GM12878 (cell line): ENCODE measurements around the gene FAM184B. TPM values are rescaled to one million over a fixed set of nuclear protein-coding genes. Genes with fewer than 3 reads are reported as not detected.

Experiments used
- ATAC-seq: fragments of 200-7000 bp; cut with Tn5 transposase; 3 replicates; pipeline ENCODE4 v1.9.1; 2020; ENCODE audit warnings: mild to moderate bottlenecking, moderate library complexity
- BruUV-seq: library from RNA; stranded (reverse); fragments of 400-500 nt; replicated peaks from 2 replicates; lab custom pipeline; 2021; lab: Mats Ljungman, UMichigan
- CTCF ChIA-PET: fragments of 300-600 bp; sonication (Branson Sonifier 250); formaldehyde crosslinking; extraction: SDS; loops from one replicate; lab custom pipeline; 2021; ENCODE audit warnings: inconsistent platforms; lab: Yijun Ruan, JAX
- POLR2A ChIA-PET: fragments of 350-600 bp; formaldehyde crosslinking; extraction: SDS; loops from one replicate; lab custom pipeline; 2021; ENCODE audit warnings: inconsistent platforms; lab: Charles Lee
- RAD21 ChIA-PET: fragments of 300-600 bp; sonication (Branson Sonifier 250); formaldehyde crosslinking; loops from one replicate; lab custom pipeline; 2023; ENCODE audit warnings: antibody characterized with exemption; ENCODE audit not compliant: unreplicated experiment; lab: Charles Lee
- SMC1A ChIA-PET: fragments of 300-600 bp; sonication (Branson Sonifier 250); formaldehyde crosslinking; loops from one replicate; lab custom pipeline; 2023; ENCODE audit not compliant: unreplicated experiment, uncharacterized antibody; lab: Charles Lee
- DNase-seq: peaks from one replicate; pipeline ENCODE4 v3.0.0-alpha.2; 2011; ENCODE audit warnings: low read depth, low spot score
- FAIRE-seq: peaks from 3 replicates; lab custom pipeline; 2011; peaks lifted over from hg19 to GRCh38; lab: Jason Lieb, UNC
- H2AFZ ChIP-seq: 2 replicates; pipeline ENCODE4 v1.6.0; 2011; ENCODE audit warnings: low read depth, low read length, control low read depth; ENCODE audit not compliant: control insufficient read depth
- H3K27ac ChIP-seq: 2 replicates; pipeline ENCODE4 v1.5.1; 2011; ENCODE audit warnings: control low read depth; ENCODE audit not compliant: control insufficient read depth, insufficient read depth
- H3K27me3 ChIP-seq, 2 experiments: replicated peaks in 1 of 2; 2 replicates each; pipeline versions ENCODE4 v1.6.0 to v1.6.1; 2011; ENCODE audit warnings: low read length in 1 of 2; ENCODE audit not compliant: control insufficient read depth in 2 of 2, insufficient read depth in 2 of 2
- H3K36me3 ChIP-seq, 2 experiments: 2 replicates each; pipeline ENCODE4 v1.5.1; 2011; ENCODE audit warnings: low read length in 1 of 2; ENCODE audit not compliant: control insufficient read depth in 2 of 2, insufficient read depth in 2 of 2
- H3K4me1 ChIP-seq: 2 replicates; pipeline ENCODE4 v1.6.1; 2011; ENCODE audit warnings: mild to moderate bottlenecking, low read length, moderate library complexity, mixed read lengths; ENCODE audit not compliant: control insufficient read depth, insufficient read depth
- H3K4me2 ChIP-seq: 2 replicates; pipeline ENCODE4 v1.6.0; 2011; ENCODE audit warnings: control low read depth; ENCODE audit not compliant: control insufficient read depth, insufficient read depth
- H3K4me3 ChIP-seq: fragments of 200-600 bp; sonication (generic); 2 replicates; pipeline ENCODE4 v1.5.1; 2016
- H3K79me2 ChIP-seq: 2 replicates; pipeline ENCODE4 v1.6.0; 2011; ENCODE audit warnings: low read length; ENCODE audit not compliant: control insufficient read depth, insufficient read depth
- H3K9ac ChIP-seq: 2 replicates; pipeline ENCODE4 v1.8.0; 2011; ENCODE audit warnings: low read length, control low read depth, mixed read lengths; ENCODE audit not compliant: control insufficient read depth, insufficient read depth
- H3K9me3 ChIP-seq: replicated peaks from 3 replicates; pipeline ENCODE4 v1.5.1; 2011; ENCODE audit warnings: mild to moderate bottlenecking, low read length; ENCODE audit not compliant: control insufficient read depth, insufficient read depth
- H4K20me1 ChIP-seq: 2 replicates; pipeline ENCODE4 v1.6.0; 2011; ENCODE audit not compliant: control insufficient read depth, insufficient read depth
- BMI1 ChIP-seq: fragments of 450-650 bp; IDR thresholded peaks from 2 replicates; pipeline ENCODE4 v1.6.1; 2016; ENCODE audit warnings: mild to moderate bottlenecking, moderate library complexity, borderline replicate concordance
- CBX3 ChIP-seq: fragments of 200-600 bp; sonication (generic); IDR thresholded peaks from 2 replicates; pipeline ENCODE4 v1.6.1; 2016; ENCODE audit warnings: low read depth, borderline replicate concordance
- CREM ChIP-seq: IDR thresholded peaks from 2 replicates; pipeline ENCODE4 v1.6.1; 2014; ENCODE audit warnings: antibody characterized with exemption, low read depth
- ETV6 ChIP-seq, 2 experiments: fragments of 450-650 bp in 1 of 2; IDR thresholded peaks in 1 of 2; conservative IDR thresholded peaks in 1 of 2; 2 replicates each; pipeline ENCODE4 v1.6.1; 2014; ENCODE audit warnings: antibody characterized with exemption in 1 of 2, borderline replicate concordance in 1 of 2, low read depth in 1 of 2, mild to moderate bottlenecking in 1 of 2, moderate library complexity in 1 of 2
- IRF3 ChIP-seq: fragments of 450-650 bp; IDR thresholded peaks from 2 replicates; pipeline ENCODE4 v1.6.1; 2014; ENCODE audit warnings: mild to moderate bottlenecking
- MEF2A ChIP-seq: IDR thresholded peaks from 2 replicates; pipeline ENCODE4 v1.6.1; 2011; ENCODE audit warnings: low read depth, mild to moderate bottlenecking, low read length, moderate library complexity; ENCODE audit not compliant: insufficient read depth
- NFXL1 ChIP-seq: fragments of 450-650 bp; IDR thresholded peaks from 2 replicates; pipeline ENCODE4 v1.6.1; 2017; ENCODE audit warnings: antibody characterized with exemption, mild to moderate bottlenecking, borderline replicate concordance
- PBX3 ChIP-seq: IDR thresholded peaks from 2 replicates; pipeline ENCODE4 v1.6.1; 2011; ENCODE audit warnings: mild to moderate bottlenecking, low read depth, low read length, moderate library complexity; ENCODE audit not compliant: insufficient replicate concordance
- SIN3A ChIP-seq: IDR thresholded peaks from 2 replicates; pipeline ENCODE4 v1.6.1; 2012; ENCODE audit warnings: low read depth, low read length, improper control_type of control experiment
- SMAD1 ChIP-seq: fragments of 450-650 bp; IDR thresholded peaks from 2 replicates; pipeline ENCODE4 v1.6.1; 2018; ENCODE audit warnings: mild to moderate bottlenecking, low read depth; ENCODE audit not compliant: partially characterized antibody
- SMC3 ChIP-seq: IDR thresholded peaks from 2 replicates; pipeline ENCODE4 v1.6.1; 2011; ENCODE audit warnings: low read length, improper control_type of control experiment, borderline replicate concordance
- SREBF2 ChIP-seq: IDR thresholded peaks from 2 replicates; pipeline ENCODE4 v1.6.1; 2012; ENCODE audit warnings: mild to moderate bottlenecking, low read length
- SUZ12 ChIP-seq: fragments of 200-600 bp; sonication (generic); IDR thresholded peaks from one replicate; pipeline ENCODE4 v1.6.1; 2018; ENCODE audit warnings: antibody characterized with exemption, mild to moderate bottlenecking; ENCODE audit not compliant: unreplicated experiment
- TCF3 ChIP-seq: IDR thresholded peaks from 2 replicates; pipeline ENCODE4 v1.6.1; 2012; ENCODE audit warnings: low read depth, mild to moderate bottlenecking, low read length, borderline replicate concordance; ENCODE audit not compliant: insufficient read depth
- ZBTB33 ChIP-seq: fragments of 450-650 bp; IDR thresholded peaks from 2 replicates; pipeline ENCODE4 v1.6.1; 2017; ENCODE audit warnings: mild to moderate bottlenecking
- ZNF687 ChIP-seq: fragments of 450-650 bp; IDR thresholded peaks from 2 replicates; pipeline ENCODE4 v1.6.1; 2017; ENCODE audit warnings: mild to moderate bottlenecking, moderate library complexity
- WGBS: methylation state at CpG from one replicate; pipeline ENCODE4 v1.1.6; 2016; ENCODE audit warnings: low lambda C conversion rate; ENCODE audit not compliant: insufficient replicate concordance, insufficient coverage; ENCODE audit errors: missing lambda C conversion rate; 5-methylcytosine and 5-hydroxymethylcytosine counted together
- in situ Hi-C: fragments of 300-500 bp; cut with MboI; formaldehyde crosslinking; loops from 9 replicates; pipeline ENCODE4 v1.14.3; 2018; ENCODE audit warnings: mixed read lengths
- intact Hi-C: fragments of 100-400 bp; cut with micrococcal nuclease; formaldehyde crosslinking; loops from one replicate; pipeline ENCODE4 v1.14.2; 2022; ENCODE audit not compliant: unreplicated experiment
- polyA plus RNA-seq, 11 experiments: library from polyadenylated mRNA; depleted of rRNA in 4 of 11; unstranded in 6 of 11; stranded (reverse) in 5 of 11; fragments of >200 nt; fragmentation: Nextera tagmentation in 4 of 11; fragmentation: Illumina TruSeq in 1 of 11; extraction: Ambion mirVana in 4 of 11; extraction: Trizol in 1 of 11; gene quantifications; 1 replicate in 1 of 11; 2 replicates in 10 of 11; pipeline versions ENCODE4 v1.2.1 to v1.2.3, GENCODE V29; 2011 to 2016; ENCODE audit warnings: inconsistent platforms in 2 of 11, missing spikeins in 2 of 11, low read depth in 1 of 11
- total RNA-seq, 4 experiments: library from RNA; depleted of rRNA in 3 of 4; stranded (reverse); fragments of >200 nt in 3 of 4; fragmentation: Illumina TruSeq in 1 of 4; extraction: Trizol in 1 of 4; gene quantifications; 2 replicates each; pipeline versions ENCODE4 v1.2.1 to v1.2.3, GENCODE V29; 2013 to 2021

Gene FAM184B
- total and polyA plus RNA-seq, 10 of the 15 experiments (the other 5 are each of a cell fraction or from before 2014, with no cell fraction given): under 0.01 TPM; not detected in 9

- TF ChIP-seq ZNF687: no peak
- TF ChIP-seq SMAD1: no peak
- no peak for TF ChIP-seq SUZ12
- no peak for TF ChIP-seq CBX3
These were observed 20.8 kb downstream of the FAM184B start (continued) for GRCh38 chr4:17760626-17761025.

- FAIRE-seq: no peak
- RAD21 ChIA-PET: no interaction called here
- no peak for TF ChIP-seq NFXL1
- no peak for TF ChIP-seq SIN3A
- TF ChIP-seq IRF3: no peak
- TF ChIP-seq ETV6 (conservative IDR thresholded peaks at IDR 0.05 in 1 of 2, IDR thresholded peaks at IDR 0.05 in 1 of 2; ENCODE audit: borderline replicate concordance in 1 of 2, low read depth in 1 of 2): no peak
- TF ChIP-seq TCF3: no peak
- TF ChIP-seq BMI1: no peak
- no peak for TF ChIP-seq MEF2A
- no peak for TF ChIP-seq CREM
- no peak for TF ChIP-seq PBX3
- no peak for TF ChIP-seq SMC3
- no peak for TF ChIP-seq SREBF2
- TF ChIP-seq ZBTB33: no peak
These were observed 22.9 kb downstream of the FAM184B start for GRCh38 chr4:17758485-17758884.

More at GRCh38 chr4:17758485-17758884, 22.9 kb downstream of the FAM184B start:
- no peak for ATAC-seq
- Histone ChIP-seq H2AFZ (no peak overlapping the region), H3K27me3 (no peaks in the 10 kb centered on the region; a peak in 1 of 4 replicates), H3K4me1 (no peaks in the 10 kb centered on the region), H3K4me2 (no peak overlapping the region), H4K20me1 (no peaks in the 10 kb centered on the region), H3K4me3 (no peak overlapping the region), H3K9me3 (no peaks in the 10 kb centered on the region), H3K79me2 (no peaks in the 10 kb centered on the region), H3K36me3 (no peaks in the 10 kb centered on the region), H3K27ac (no peak overlapping the region), H3K9ac (no peak overlapping the region)
- POLR2A ChIA-PET: no interaction called here
- SMC1A ChIA-PET: no interaction called here
- no TSS peak for BruUV-seq
- 22% methylated on average over 5 of the region's 5 CpGs for WGBS
- CTCF ChIA-PET: no interaction called here
- no peak for DNase-seq
- intact Hi-C loops (no loop called here), in situ Hi-C loops (no loop called here)
